Kidney epithelial cell (primary cell): ENCODE data around the gene SDE2. TPM values are rescaled to one million over a fixed set of nuclear protein-coding genes. Genes with fewer than 3 reads are reported as not detected.
"Not testable (repeated sequence)": the region's sequence is repeated elsewhere in the genome, so short reads cannot be mapped to it uniquely, and the experiment has no call there.

ENCODE experiments used
- DNase-seq: peaks from one replicate; pipeline ENCODE4 v3.0.0-alpha.2; 2010; ENCODE audit warnings: low read depth
- H3K27me3 ChIP-seq: 2 replicates; pipeline ENCODE4 v1.6.0; 2011; ENCODE audit warnings: low read length; ENCODE audit not compliant: control insufficient read depth, insufficient read depth
- H3K36me3 ChIP-seq: 2 replicates; pipeline ENCODE4 v1.5.1; 2011; ENCODE audit warnings: low read length; ENCODE audit not compliant: control insufficient read depth, insufficient read depth
- H3K4me3 ChIP-seq: 2 replicates; pipeline ENCODE4 v1.5.1; 2011; ENCODE audit warnings: low read depth, mild to moderate bottlenecking, control low read depth, low read length
- total RNA-seq: library from RNA; depleted of rRNA; stranded (reverse); fragments of >200 nt; gene quantifications from 2 replicates; pipeline ENCODE4 v1.2.3, GENCODE V29; 2015
- TF ChIP-seq, protein P1 (sequence below): IDR thresholded peaks from 2 replicates; pipeline ENCODE4 v1.5.1; 2011; ENCODE audit warnings: mild to moderate bottlenecking, moderate library complexity, low read length, control low read depth, inconsistent platforms; ENCODE audit not compliant: insufficient read depth, poor library complexity, severe bottlenecking

SDE2 gene
- total RNA-seq, 1 donor from 2014 or later, result 26.5 TPM

DNA sequence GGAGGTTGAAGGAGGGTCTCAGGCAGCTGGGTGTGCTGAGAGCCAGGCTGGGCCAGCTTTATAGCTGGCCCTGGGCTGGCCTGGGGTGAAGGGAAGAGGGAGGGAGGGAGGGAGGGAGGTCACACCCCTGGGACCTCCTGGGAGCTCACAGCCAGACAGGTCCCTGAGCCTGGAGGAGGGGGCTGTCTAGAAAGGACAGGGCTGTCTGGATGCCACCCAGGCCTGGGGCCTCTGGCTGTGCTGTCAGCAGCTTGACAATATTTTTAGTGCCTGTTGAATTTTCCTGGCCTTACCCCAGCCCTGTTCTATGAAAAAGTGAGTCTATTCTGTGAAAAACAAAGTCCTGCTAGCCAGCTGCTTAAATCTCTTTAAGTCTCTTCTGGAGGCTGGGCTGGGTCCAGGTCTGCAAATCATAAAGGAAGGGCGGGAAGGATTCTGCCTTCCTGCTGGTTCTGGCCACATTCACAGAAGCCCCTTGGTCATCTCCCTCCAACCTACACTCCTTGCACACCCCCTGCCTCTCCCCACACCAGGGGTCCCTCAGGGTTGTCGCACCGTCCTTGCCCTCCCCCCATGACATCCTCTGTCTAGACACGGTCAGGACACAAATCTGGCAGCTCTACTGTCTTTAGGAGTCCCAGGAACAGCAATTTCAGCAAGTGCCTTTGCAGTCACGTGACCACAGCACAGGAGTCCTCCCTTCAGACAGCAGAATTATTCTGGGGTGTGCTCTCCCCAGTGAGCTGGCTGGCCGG, 57.8 kb downstream of the SDE2 start, which contains the start of gene LEFTY2:
Gene LEFTY2, minus strand, starts transcription at position 34 of the 755 bp plus-strand sequence. CDS start 80 bp downstream, outside the sequence.
- Histone ChIP-seq H3K36me3 (no peaks in the 10 kb centered on the region), H3K4me3 (no peak within 1 kb of the TSS), H3K27me3 (peaks cover 2% of the 10 kb centered on the region)
- TF ChIP-seq, protein P1, sequence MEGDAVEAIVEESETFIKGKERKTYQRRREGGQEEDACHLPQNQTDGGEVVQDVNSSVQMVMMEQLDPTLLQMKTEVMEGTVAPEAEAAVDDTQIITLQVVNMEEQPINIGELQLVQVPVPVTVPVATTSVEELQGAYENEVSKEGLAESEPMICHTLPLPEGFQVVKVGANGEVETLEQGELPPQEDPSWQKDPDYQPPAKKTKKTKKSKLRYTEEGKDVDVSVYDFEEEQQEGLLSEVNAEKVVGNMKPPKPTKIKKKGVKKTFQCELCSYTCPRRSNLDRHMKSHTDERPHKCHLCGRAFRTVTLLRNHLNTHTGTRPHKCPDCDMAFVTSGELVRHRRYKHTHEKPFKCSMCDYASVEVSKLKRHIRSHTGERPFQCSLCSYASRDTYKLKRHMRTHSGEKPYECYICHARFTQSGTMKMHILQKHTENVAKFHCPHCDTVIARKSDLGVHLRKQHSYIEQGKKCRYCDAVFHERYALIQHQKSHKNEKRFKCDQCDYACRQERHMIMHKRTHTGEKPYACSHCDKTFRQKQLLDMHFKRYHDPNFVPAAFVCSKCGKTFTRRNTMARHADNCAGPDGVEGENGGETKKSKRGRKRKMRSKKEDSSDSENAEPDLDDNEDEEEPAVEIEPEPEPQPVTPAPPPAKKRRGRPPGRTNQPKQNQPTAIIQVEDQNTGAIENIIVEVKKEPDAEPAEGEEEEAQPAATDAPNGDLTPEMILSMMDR, result no peak
- no peak for DNase-seq

DNA sequence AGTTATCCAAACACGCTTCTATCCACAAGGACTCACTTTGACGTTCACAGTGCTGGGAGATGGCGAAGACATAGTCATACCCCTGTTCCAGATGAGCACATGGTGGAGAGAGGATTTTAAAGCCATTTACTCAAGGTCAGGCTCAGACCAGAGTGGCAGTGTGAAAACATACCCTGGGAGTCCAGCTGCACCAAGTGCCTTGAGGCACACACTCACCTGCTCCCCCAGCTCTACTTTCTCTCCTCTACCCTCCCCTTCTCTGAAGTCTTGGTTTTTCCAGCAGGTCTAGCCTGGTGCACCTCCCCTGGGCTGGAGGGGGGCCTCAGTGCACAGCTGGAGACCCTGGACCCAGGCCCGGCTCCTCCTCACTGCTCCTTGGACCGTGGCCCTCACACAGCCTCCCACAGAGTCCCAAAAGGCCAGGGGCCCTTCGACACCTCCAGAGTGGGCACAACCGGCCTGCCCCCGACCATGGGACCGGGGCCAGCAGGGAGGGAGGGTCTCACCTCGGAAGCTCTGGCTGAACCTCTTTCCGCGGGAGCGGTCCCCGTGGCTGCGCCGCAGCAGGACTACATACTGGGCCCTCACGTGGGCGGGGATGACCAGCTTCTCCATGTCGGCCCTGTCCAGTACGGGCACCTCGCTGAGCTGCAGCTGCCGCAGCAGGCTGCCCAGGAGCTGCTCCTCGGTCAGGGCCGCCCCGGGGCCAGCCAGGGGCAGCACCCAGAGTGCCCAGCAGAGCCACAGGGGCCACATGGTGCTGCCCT, 58.6 kb downstream of the SDE2 start:
- Histone ChIP-seq H3K27me3 (peaks cover 2% of the 10 kb centered on the region), H3K36me3 (no peaks in the 10 kb centered on the region), H3K4me3 (no peak overlapping the region)
- no peak for DNase-seq
- TF ChIP-seq, protein P1, result no peak

DNA sequence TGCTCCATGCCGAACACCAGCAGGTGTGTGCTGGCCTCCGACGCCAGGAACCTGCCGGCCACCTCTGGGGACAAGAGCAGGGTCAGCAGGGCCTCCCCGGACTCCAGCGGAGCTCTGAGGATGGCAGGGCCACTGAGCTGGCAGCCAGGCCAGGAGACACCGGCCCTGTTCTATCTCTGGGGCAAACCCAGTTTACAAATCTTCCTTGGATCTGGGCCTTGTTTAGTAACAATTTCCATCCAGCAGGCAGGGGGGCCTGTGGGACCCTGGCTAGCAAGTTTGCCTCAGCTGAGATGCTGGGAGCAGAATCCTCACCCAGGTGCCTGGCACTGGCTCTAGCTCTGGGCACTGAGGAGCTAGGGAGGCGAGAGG, 59.2 kb downstream of the SDE2 start:
- not testable (repeated sequence) for H3K36me3 ChIP-seq, H3K27me3 ChIP-seq, H3K4me3 ChIP-seq, DNase-seq

DNA sequence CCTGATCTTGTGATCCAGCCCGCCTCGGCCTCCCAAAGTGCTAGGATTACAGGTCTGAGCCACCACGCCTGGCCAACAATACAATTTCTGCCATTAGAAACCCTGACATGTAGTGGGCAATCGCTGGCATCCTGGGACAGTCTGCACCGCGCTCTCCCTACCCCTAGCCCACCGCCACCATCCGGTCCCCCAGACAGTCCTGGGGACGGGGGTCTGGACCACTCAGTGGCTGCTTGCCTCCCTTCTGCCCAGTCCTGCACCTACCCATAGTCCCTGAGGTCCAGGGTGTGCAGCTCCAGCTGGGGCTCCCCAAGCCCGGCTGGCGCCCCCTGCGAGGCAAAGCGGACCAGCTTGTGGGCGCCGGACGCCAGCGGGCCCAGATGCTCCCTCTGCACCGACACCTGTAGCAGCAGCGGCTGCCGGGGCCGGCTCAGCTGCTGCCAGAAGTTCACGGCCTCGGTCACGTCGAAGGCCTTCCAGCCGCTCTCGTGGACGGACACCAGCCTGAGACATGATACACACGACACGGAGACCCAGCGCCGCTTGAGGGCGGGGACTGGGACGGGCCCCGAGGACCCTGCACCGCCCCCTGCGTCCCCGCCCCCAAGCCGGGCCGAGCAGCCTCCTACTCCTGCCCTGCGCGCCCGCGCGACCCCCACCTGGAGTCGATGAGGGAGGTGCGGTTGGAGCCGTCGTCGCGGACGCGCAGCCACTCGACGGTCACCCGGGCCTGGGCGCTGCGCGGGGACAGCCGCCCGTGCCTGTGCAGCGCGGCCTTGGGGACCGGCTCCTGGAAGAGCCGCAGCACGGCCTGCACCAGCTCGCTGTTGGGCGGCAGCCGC, 59.8 kb downstream of the SDE2 start:
- not testable (repeated sequence) for H3K36me3 ChIP-seq, H3K4me3 ChIP-seq, DNase-seq, H3K27me3 ChIP-seq

DNA sequence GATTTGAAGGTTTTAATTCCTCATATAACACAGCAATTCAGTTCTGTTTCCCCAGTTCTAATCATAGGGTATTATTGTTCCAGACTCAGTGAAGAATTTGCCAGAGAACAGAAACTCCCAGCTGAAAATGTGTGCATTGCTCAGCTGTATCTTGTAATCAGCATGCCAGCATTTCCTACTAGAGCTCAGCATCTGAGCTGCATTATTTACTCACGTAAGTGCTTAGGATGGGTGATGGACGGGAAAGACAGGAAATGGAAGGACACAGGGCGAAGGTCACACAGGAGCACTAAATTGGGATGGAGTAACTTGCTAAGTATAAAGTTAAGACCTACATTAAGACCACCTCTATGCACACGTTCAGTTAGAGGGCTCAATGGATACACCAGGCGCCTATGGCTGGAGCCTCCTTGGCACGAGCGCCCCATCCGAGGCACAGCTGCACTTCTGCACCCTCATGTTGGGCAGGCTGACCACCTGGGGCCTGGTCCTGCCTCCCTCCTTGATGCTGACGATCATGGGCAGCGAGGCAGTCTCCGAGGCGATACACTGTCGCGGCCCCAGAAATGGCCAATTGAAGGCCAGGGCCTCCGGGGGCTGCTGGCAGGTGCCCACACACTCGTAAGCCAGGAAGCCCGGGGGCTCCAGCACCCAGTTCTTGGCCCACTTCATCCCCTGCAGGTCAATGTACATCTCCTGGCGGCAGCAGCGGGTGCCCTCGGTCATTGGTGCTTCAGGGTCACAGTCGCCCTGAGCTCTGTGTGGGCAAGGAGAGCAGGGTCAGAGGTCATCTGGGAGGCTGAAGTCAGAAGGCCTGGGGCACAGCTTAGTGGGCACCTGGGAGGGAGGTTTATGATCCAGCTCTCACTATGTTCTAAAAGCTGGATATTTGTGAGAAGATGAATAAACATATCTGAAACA, 61.8 kb downstream of the SDE2 start:
- DNase-seq, result no peak
- Histone ChIP-seq H3K4me3 (no peak overlapping the region), H3K27me3 (no peaks in the 10 kb centered on the region), H3K36me3 (no peaks in the 10 kb centered on the region)
- TF ChIP-seq, protein P1, result no peak

DNA sequence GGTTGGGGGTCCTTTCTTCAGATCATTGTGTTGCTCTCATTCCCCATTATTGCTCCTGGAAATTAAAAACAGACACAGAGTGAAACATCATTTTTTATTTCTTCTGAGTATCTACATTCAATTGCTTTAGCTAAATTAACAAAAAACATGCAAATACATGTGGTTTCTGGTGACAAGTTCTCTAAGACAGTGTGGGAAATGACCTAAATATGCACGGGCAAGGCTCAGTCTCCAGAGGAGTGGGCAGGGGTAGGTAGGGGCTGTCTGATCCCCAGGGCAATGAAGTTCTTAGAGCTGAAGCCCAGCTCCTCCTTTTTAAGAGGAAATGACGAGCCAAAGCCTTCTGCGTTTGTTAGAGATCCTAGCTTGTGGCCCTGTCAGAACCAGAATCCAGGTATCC, 62.6 kb downstream of the SDE2 start:
- Histone ChIP-seq H3K36me3 (no peaks in the 10 kb centered on the region), H3K27me3 (no peaks in the 10 kb centered on the region), H3K4me3 (no peak overlapping the region)
- TF ChIP-seq, protein P1, result no peak
- no peak for DNase-seq

DNA sequence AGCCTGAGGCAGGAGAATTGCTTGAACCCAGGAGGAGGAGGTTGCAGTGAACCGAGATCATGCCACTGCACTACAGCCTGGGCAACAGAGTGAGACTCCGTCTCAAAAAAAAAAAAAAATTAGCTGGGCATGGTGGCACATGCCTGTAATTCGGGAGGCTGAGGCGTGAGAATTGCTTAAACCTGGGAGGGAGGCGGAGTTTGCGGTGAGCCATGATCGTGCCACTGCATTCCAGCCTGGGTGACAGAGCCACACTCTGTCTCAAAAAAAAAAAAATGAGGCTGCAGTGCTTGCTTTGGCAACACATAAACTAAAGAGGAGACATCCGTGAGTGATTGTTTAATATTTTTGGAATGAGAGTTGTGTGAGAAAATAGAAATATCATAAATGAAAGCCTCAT, 63.1 kb downstream of the SDE2 start:
- not testable (repeated sequence) for H3K4me3 ChIP-seq, DNase-seq

More for the DNA sequence above, 63.1 kb downstream of the SDE2 start:
- H3K36me3 ChIP-seq, H3K27me3 ChIP-seq: not testable (repeated sequence)
